K562 (cell line): ENCODE measurements around the gene CAPN2.

Source experiments
- CBX5 ChIP-seq: IDR thresholded peaks from 2 replicates; pipeline ENCODE4 v1.6.1; 2014; ENCODE audit warnings: low read depth, borderline replicate concordance
- EP300 ChIP-seq: IDR thresholded peaks from 2 replicates; pipeline ENCODE4 v1.6.1; 2012; ENCODE audit warnings: low read length, improper control_type of control experiment
- IRF2 ChIP-seq: sonication (generic); formaldehyde crosslinking; IDR thresholded peaks from 2 replicates; pipeline ENCODE4 v1.8.1; 2022; ENCODE audit warnings: mild to moderate bottlenecking, missing genetic modification reagents
- POLR2AphosphoS2 ChIP-seq: IDR thresholded peaks from 2 replicates; pipeline ENCODE4 v1.6.1; 2012; ENCODE audit warnings: low read length, improper control_type of control experiment
- POLR2AphosphoS5 ChIP-seq: IDR thresholded peaks from 2 replicates; pipeline ENCODE4 v1.6.1; 2011; ENCODE audit warnings: mild to moderate bottlenecking, low read depth, low read length, moderate library complexity; ENCODE audit not compliant: control insufficient read depth, insufficient read depth
- TBL1XR1 ChIP-seq, 2 experiments: IDR thresholded peaks; 2 replicates each; pipeline ENCODE4 v1.6.1; 2012; ENCODE audit warnings: improper control_type of control experiment in 2 of 2, low read length in 2 of 2, mild to moderate bottlenecking in 1 of 2
- ZNF184 ChIP-seq: sonication (generic); formaldehyde crosslinking; IDR thresholded peaks from 2 replicates; pipeline ENCODE4 v1.5.0; 2020; ENCODE audit warnings: missing genetic modification reagents
- ZNF280A ChIP-seq: fragments of 450-650 bp; IDR thresholded peaks from 2 replicates; pipeline ENCODE4 v1.6.1; 2018; ENCODE audit warnings: mild to moderate bottlenecking, low read depth; ENCODE audit not compliant: partially characterized antibody
- ZNF561 ChIP-seq: fragments of 450-650 bp; formaldehyde crosslinking; conservative IDR thresholded peaks from 2 replicates; pipeline ENCODE4 v1.4.0; 2020; ENCODE audit warnings: mild to moderate bottlenecking, moderate library complexity
- TF ChIP-seq, protein P1 (sequence below), 2 experiments: fragments of 450-650 bp; formaldehyde crosslinking in 1 of 2; IDR thresholded peaks; 2 replicates each; pipeline versions ENCODE4 v1.4.0 to v1.6.1; 2014 to 2020; ENCODE audit warnings: mild to moderate bottlenecking in 2 of 2, borderline replicate concordance in 1 of 2, low read depth in 1 of 2
- TF ChIP-seq, protein P2 (sequence below), 2 experiments: IDR thresholded peaks; 2 replicates each; pipeline ENCODE4 v1.6.1; 2011; ENCODE audit warnings: borderline replicate concordance in 1 of 2, control low read depth in 1 of 2, low read depth in 1 of 2, low read length in 1 of 2, mild to moderate bottlenecking in 1 of 2, mixed read lengths in 1 of 2, moderate library complexity in 1 of 2; ENCODE audit not compliant: insufficient read depth in 1 of 2, insufficient read length in 1 of 2, poor library complexity in 1 of 2, severe bottlenecking in 1 of 2; ENCODE audit errors: extremely low read depth in 1 of 2

DNA sequence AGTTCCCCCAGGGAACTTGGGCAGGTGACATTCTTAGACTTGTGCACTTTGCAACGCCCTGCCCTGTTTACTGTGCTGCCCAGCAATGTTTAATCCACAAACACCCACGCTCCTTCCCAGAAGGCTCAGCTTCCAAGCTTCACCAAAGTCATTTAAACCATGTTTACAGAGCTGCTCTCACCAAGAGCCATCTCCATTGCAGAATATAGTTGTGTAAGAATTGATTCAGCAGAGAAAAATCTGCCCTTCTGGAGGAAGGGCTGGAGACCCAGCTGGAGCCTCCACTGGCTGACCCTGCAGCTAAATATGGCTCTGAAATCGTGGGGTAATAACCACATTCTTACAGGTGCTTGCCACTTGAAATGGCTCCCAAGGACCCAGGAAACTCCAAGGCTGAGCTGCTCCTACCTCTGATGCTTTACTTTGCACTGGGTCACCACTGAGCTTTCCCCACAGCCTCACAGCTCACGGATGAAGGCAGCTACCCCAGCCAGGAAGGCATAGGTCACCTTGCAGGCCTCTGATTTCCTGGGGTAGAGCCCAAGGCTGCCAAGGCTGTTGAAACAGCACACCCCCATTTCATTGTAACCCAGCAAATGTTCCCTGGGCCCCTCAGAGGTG lies 8.7 kb downstream of the CAPN2 start:
- TF ChIP-seq EP300: no peak
- TF ChIP-seq IRF2 (CRISPR knock-in tag): no peak
- TF ChIP-seq, protein P1, sequence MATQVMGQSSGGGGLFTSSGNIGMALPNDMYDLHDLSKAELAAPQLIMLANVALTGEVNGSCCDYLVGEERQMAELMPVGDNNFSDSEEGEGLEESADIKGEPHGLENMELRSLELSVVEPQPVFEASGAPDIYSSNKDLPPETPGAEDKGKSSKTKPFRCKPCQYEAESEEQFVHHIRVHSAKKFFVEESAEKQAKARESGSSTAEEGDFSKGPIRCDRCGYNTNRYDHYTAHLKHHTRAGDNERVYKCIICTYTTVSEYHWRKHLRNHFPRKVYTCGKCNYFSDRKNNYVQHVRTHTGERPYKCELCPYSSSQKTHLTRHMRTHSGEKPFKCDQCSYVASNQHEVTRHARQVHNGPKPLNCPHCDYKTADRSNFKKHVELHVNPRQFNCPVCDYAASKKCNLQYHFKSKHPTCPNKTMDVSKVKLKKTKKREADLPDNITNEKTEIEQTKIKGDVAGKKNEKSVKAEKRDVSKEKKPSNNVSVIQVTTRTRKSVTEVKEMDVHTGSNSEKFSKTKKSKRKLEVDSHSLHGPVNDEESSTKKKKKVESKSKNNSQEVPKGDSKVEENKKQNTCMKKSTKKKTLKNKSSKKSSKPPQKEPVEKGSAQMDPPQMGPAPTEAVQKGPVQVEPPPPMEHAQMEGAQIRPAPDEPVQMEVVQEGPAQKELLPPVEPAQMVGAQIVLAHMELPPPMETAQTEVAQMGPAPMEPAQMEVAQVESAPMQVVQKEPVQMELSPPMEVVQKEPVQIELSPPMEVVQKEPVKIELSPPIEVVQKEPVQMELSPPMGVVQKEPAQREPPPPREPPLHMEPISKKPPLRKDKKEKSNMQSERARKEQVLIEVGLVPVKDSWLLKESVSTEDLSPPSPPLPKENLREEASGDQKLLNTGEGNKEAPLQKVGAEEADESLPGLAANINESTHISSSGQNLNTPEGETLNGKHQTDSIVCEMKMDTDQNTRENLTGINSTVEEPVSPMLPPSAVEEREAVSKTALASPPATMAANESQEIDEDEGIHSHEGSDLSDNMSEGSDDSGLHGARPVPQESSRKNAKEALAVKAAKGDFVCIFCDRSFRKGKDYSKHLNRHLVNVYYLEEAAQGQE (IDR thresholded peaks at IDR 0.05; ENCODE audit: borderline replicate concordance): no peak
- TF ChIP-seq, protein P1 (CRISPR knock-in tag; IDR thresholded peaks at IDR 0.05; ENCODE audit: low read depth): no peak
- TF ChIP-seq TBL1XR1 (IDR thresholded peaks at IDR 0.05; ENCODE audit: low read length in 2 of 2): no peak
- no peak for TF ChIP-seq CBX5
- TF ChIP-seq POLR2AphosphoS2: no peak
- TF ChIP-seq ZNF184 (CRISPR knock-in tag): no peak
- TF ChIP-seq POLR2AphosphoS5: no peak; the same call in 1 of the 2 replicates
- no peak for TF ChIP-seq ZNF280A
- TF ChIP-seq, protein P2, sequence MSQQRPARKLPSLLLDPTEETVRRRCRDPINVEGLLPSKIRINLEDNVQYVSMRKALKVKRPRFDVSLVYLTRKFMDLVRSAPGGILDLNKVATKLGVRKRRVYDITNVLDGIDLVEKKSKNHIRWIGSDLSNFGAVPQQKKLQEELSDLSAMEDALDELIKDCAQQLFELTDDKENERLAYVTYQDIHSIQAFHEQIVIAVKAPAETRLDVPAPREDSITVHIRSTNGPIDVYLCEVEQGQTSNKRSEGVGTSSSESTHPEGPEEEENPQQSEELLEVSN (IDR thresholded peaks at IDR 0.05; ENCODE audit: borderline replicate concordance in 1 of 2, extremely low read depth in 1 of 2, insufficient read depth in 1 of 2, insufficient read length in 1 of 2, low read depth in 1 of 2, low read length in 1 of 2, poor library complexity in 1 of 2, severe bottlenecking in 1 of 2): no peak
- TF ChIP-seq ZNF561 (CRISPR knock-in tag): no peak
